ENCODE results near the gene NGEF.

NGEF gene

GRCh38 chr2:233036162-233036838 is 23.2 kb upstream of the NGEF start:
- Histone ChIP-seq H3K9me3 (ENCODE audit: insufficient read depth, low read length) (no peaks in the 10 kb centered on the region), H3K9ac (ENCODE audit: low read length) (no peak overlapping the region), H3K79me2 (ENCODE audit: insufficient read depth, low read length) (no peaks in the 10 kb centered on the region), H3K27ac (ENCODE audit: low read depth, low read length) (no peak overlapping the region), H3K27me3 (ENCODE audit: low read length) (no peaks in the 10 kb centered on the region), H3K4me2 (ENCODE audit: low read depth, low read length, poor library complexity, severe bottlenecking) (no peak overlapping the region), H3K36me3 (ENCODE audit: low read length) (no peaks in the 10 kb centered on the region), H3K4me3 (ENCODE audit: insufficient read depth, low read length, poor library complexity, severe bottlenecking) (no peak overlapping the region), H3F3A (ENCODE audit: insufficient read depth) (no peaks in the 10 kb centered on the region), H2AFZ (ENCODE audit: low read depth, low read length, severe bottlenecking) (no peak overlapping the region), H3K9me2 (replicated peaks; ENCODE audit: insufficient read depth, low read length) (no peaks in the 10 kb centered on the region), H4K20me1 (ENCODE audit: low read depth, low read length) (no peaks in the 10 kb centered on the region)
- no peak for TF ChIP-seq CTCF (IDR thresholded peaks at IDR 0.05; ENCODE audit: insufficient read depth, low read length, poor library complexity, severe bottlenecking)
- no peak for TF ChIP-seq EZH2phosphoT487 (conservative IDR thresholded peaks at IDR 0.05; ENCODE audit: low read length)

GRCh38 chr2:233035426-233036161 is 22.5 kb upstream of the NGEF start:
- Histone ChIP-seq H3K79me2 (ENCODE audit: insufficient read depth, low read length) (no peaks in the 10 kb centered on the region), H2AFZ (ENCODE audit: low read depth, low read length, severe bottlenecking) (no peak overlapping the region), H3K9me3 (ENCODE audit: insufficient read depth, low read length) (no peaks in the 10 kb centered on the region), H3K36me3 (ENCODE audit: low read length) (no peaks in the 10 kb centered on the region), H3K4me2 (ENCODE audit: low read depth, low read length, poor library complexity, severe bottlenecking) (no peak overlapping the region), H3K4me3 (ENCODE audit: insufficient read depth, low read length, poor library complexity, severe bottlenecking) (no peak overlapping the region), H3K27me3 (ENCODE audit: low read length) (no peaks in the 10 kb centered on the region), H3K9ac (ENCODE audit: low read length) (no peak overlapping the region), H3K9me2 (replicated peaks; ENCODE audit: insufficient read depth, low read length) (no peaks in the 10 kb centered on the region), H4K20me1 (ENCODE audit: low read depth, low read length) (no peaks in the 10 kb centered on the region), H3F3A (ENCODE audit: insufficient read depth) (no peaks in the 10 kb centered on the region), H3K27ac (ENCODE audit: low read depth, low read length) (no peak overlapping the region)
- TF ChIP-seq CTCF (IDR thresholded peaks at IDR 0.05; ENCODE audit: insufficient read depth, low read length, poor library complexity, severe bottlenecking) (no peak), EZH2phosphoT487 (conservative IDR thresholded peaks at IDR 0.05; ENCODE audit: low read length) (no peak)

GRCh38 chr2:233034091-233034882 is 21.2 kb upstream of the NGEF start:
- TF ChIP-seq EZH2phosphoT487 (conservative IDR thresholded peaks at IDR 0.05; ENCODE audit: low read length) (no peak), CTCF (IDR thresholded peaks at IDR 0.05; ENCODE audit: insufficient read depth, low read length, poor library complexity, severe bottlenecking) (no peak)
- Histone ChIP-seq H3K79me2 (ENCODE audit: insufficient read depth, low read length) (no peaks in the 10 kb centered on the region), H3K27ac (ENCODE audit: low read depth, low read length) (no peak overlapping the region), H2AFZ (ENCODE audit: low read depth, low read length, severe bottlenecking) (no peak overlapping the region), H3K9me2 (replicated peaks; ENCODE audit: insufficient read depth, low read length) (no peaks in the 10 kb centered on the region), H3K9me3 (ENCODE audit: insufficient read depth, low read length) (no peaks in the 10 kb centered on the region), H3K36me3 (ENCODE audit: low read length) (no peaks in the 10 kb centered on the region), H3K4me2 (ENCODE audit: low read depth, low read length, poor library complexity, severe bottlenecking) (no peak overlapping the region), H4K20me1 (ENCODE audit: low read depth, low read length) (no peaks in the 10 kb centered on the region), H3F3A (ENCODE audit: insufficient read depth) (no peaks in the 10 kb centered on the region), H3K9ac (ENCODE audit: low read length) (no peak overlapping the region), H3K27me3 (ENCODE audit: low read length) (no peaks in the 10 kb centered on the region), H3K4me3 (ENCODE audit: insufficient read depth, low read length, poor library complexity, severe bottlenecking) (no peak overlapping the region)

Data from SU-DHL-6 (cell line).